ENCODE data around the gene C1orf141.

DNA sequence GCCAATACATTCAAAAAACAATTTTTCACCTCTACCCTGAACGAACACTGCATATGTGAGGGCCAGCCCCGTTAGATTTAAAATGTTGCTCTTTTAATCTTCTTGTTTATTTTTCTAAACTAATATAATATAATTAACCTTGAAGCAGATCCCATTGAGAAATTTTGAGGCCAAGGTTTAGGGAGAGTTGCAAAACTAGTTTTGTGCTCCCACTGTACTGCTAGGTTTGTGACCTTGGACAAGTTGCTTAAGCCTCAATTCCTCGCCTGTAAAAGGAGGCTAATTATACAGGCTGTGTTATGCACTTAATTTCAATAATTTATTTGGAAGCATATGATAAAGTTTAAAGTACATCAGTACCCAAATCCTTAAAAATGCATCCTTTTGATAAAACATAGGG lies 35.2 kb upstream of the C1orf141 start:
- TF ChIP-seq POLR2A (IDR thresholded peaks at IDR 0.05) (no peak), POLR2AphosphoS5 (IDR thresholded peaks at IDR 0.05) (no peak)
- TF ChIP-seq, protein P1, sequence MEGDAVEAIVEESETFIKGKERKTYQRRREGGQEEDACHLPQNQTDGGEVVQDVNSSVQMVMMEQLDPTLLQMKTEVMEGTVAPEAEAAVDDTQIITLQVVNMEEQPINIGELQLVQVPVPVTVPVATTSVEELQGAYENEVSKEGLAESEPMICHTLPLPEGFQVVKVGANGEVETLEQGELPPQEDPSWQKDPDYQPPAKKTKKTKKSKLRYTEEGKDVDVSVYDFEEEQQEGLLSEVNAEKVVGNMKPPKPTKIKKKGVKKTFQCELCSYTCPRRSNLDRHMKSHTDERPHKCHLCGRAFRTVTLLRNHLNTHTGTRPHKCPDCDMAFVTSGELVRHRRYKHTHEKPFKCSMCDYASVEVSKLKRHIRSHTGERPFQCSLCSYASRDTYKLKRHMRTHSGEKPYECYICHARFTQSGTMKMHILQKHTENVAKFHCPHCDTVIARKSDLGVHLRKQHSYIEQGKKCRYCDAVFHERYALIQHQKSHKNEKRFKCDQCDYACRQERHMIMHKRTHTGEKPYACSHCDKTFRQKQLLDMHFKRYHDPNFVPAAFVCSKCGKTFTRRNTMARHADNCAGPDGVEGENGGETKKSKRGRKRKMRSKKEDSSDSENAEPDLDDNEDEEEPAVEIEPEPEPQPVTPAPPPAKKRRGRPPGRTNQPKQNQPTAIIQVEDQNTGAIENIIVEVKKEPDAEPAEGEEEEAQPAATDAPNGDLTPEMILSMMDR (IDR thresholded peaks at IDR 0.05) = no peak
